ENCODE measurements around the gene RNF17. TPM values are rescaled to one million over a fixed set of nuclear protein-coding genes. Genes with fewer than 3 reads are reported as not detected.

The RNF17 gene
- total and polyA plus RNA-seq, 2 donors (not counting 1 experiment from before 2014, with no cell fraction given), result not detected

DNA sequence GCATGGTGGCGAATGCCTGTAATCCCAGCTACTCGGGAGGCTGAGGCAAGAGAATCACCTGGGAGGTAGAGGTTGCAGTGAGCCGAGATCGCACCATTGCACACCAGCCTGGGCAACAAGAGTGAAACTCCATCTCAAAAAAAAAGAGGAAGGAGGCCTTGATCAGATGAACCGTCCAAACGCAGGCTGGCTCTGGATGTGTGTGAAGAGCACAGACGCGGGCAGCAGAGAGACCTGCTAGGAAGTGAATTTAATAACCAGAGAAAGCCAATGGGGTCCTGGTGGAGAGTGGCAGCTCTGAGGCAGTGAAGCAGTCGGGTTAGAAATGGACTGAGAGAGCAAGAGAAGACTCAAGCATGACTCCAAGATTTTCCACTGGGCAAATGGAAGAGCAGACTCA, 136.5 kb downstream of the RNF17 start:
- H3K79me2 ChIP-seq (ENCODE audit: control insufficient read depth, insufficient read depth, low read length), result no peaks in the 10 kb centered on the region
- no peak overlapping the region for H3K9ac ChIP-seq (ENCODE audit: insufficient read depth, low read length)
- no peak overlapping the region for H3K4me2 ChIP-seq (ENCODE audit: extremely low read depth, insufficient read depth, low read length)
- no peak for DNase-seq (ENCODE audit: low read depth in 2 of 2)
- no peak overlapping the region for H3K27ac ChIP-seq (ENCODE audit: insufficient read depth, low read length)
- no peak overlapping the region for H3K4me3 ChIP-seq (replicated peaks in 1 of 4; ENCODE audit: control extremely low read depth in 1 of 4, insufficient read depth in 1 of 4, low read depth in 3 of 4, low read length in 4 of 4)
- no peaks in the 10 kb centered on the region for H4K20me1 ChIP-seq (ENCODE audit: control insufficient read depth, extremely low read depth, insufficient read depth, low read length)
- no peaks in the 10 kb centered on the region for H3K9me3 ChIP-seq (ENCODE audit: control insufficient read depth, insufficient read depth, low read depth, low read length)
- no peak overlapping the region for H2AFZ ChIP-seq (ENCODE audit: low read length)
- TF ChIP-seq, protein P1, sequence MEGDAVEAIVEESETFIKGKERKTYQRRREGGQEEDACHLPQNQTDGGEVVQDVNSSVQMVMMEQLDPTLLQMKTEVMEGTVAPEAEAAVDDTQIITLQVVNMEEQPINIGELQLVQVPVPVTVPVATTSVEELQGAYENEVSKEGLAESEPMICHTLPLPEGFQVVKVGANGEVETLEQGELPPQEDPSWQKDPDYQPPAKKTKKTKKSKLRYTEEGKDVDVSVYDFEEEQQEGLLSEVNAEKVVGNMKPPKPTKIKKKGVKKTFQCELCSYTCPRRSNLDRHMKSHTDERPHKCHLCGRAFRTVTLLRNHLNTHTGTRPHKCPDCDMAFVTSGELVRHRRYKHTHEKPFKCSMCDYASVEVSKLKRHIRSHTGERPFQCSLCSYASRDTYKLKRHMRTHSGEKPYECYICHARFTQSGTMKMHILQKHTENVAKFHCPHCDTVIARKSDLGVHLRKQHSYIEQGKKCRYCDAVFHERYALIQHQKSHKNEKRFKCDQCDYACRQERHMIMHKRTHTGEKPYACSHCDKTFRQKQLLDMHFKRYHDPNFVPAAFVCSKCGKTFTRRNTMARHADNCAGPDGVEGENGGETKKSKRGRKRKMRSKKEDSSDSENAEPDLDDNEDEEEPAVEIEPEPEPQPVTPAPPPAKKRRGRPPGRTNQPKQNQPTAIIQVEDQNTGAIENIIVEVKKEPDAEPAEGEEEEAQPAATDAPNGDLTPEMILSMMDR (conservative IDR thresholded peaks at IDR 0.05 in 1 of 2, IDR thresholded peaks at IDR 0.05 in 1 of 2; ENCODE audit: low read depth in 1 of 2, low read length in 2 of 2), result no peak
- no peak for TF ChIP-seq EZH2 (IDR thresholded peaks at IDR 0.05; ENCODE audit: low read length, missing control alignments)
- H3K36me3 ChIP-seq (ENCODE audit: control insufficient read depth, insufficient read depth, low read length), result peaks cover 2% of the 10 kb centered on the region
- H3K27me3 ChIP-seq (ENCODE audit: control insufficient read depth, insufficient read depth, low read length), result no peaks in the 10 kb centered on the region
- no peaks in the 10 kb centered on the region for H3K4me1 ChIP-seq (ENCODE audit: control insufficient read depth, extremely low read depth, insufficient read depth, low read length)

DNA sequence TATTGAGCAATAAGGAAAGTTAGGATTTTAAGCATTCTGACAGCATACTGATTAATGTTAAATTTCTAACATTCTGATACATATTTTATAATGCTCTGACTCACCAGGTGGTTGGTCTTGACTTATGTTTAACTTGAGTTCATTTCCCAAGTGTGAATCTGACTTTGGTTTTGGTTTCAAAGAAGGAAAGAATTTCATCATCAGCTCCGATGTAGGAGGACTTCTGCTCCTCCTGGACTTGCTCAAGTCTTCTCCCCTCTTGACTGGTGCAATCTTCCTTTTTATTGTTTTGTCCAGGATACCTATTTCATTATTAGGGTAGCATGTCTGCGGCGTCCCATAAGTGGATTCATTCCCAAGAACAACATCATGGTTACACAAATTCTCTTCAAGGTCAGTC, 141.3 kb downstream of the RNF17 start:
- Histone ChIP-seq H3K9me3 (ENCODE audit: control insufficient read depth, insufficient read depth, low read depth, low read length) (no peaks in the 10 kb centered on the region), H3K36me3 (ENCODE audit: control insufficient read depth, insufficient read depth, low read length) (peaks cover 2% of the 10 kb centered on the region), H3K27me3 (ENCODE audit: control insufficient read depth, insufficient read depth, low read length) (no peaks in the 10 kb centered on the region), H3K79me2 (ENCODE audit: control insufficient read depth, insufficient read depth, low read length) (no peaks in the 10 kb centered on the region), H3K4me3 (replicated peaks in 1 of 4; ENCODE audit: control extremely low read depth in 1 of 4, insufficient read depth in 1 of 4, low read depth in 3 of 4, low read length in 4 of 4) (no peak overlapping the region), H2AFZ (ENCODE audit: low read length) (no peak overlapping the region), H3K9ac (ENCODE audit: insufficient read depth, low read length) (no peak overlapping the region), H3K27ac (ENCODE audit: insufficient read depth, low read length) (no peak overlapping the region), H3K4me2 (ENCODE audit: extremely low read depth, insufficient read depth, low read length) (no peak overlapping the region), H4K20me1 (ENCODE audit: control insufficient read depth, extremely low read depth, insufficient read depth, low read length) (no peaks in the 10 kb centered on the region), H3K4me1 (ENCODE audit: control insufficient read depth, extremely low read depth, insufficient read depth, low read length) (no peaks in the 10 kb centered on the region)
- peak; percentile 16 to 22 for DNase-seq (ENCODE audit: low read depth in 2 of 2)
- TF ChIP-seq, protein P1 (conservative IDR thresholded peaks at IDR 0.05 in 1 of 2, IDR thresholded peaks at IDR 0.05 in 1 of 2; ENCODE audit: low read depth in 1 of 2, low read length in 2 of 2), result no peak
- TF ChIP-seq EZH2 (IDR thresholded peaks at IDR 0.05; ENCODE audit: low read length, missing control alignments), result no peak

DNA sequence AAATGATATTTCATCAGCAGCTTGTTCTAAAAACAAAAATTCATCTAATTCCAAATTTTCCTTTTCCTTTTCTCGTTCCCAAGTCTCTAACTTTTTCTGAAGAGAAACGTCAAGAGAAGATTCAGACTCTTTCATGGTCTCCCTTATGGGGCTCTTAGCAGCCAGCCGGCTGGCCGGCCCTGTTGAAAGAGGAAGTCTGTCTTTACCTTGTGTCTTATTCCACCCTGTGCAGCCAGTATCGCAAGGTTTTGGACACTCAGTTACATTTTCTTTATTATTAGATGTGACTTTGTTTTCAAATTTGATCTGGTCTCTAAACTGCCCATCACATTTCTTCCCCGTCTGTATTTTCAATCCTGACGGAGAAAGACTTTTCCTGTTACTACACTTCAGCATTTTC, 142.3 kb downstream of the RNF17 start:
- Histone ChIP-seq H3K4me3 (replicated peaks in 1 of 4; ENCODE audit: control extremely low read depth in 1 of 4, insufficient read depth in 1 of 4, low read depth in 3 of 4, low read length in 4 of 4) (no peak overlapping the region), H3K27ac (ENCODE audit: insufficient read depth, low read length) (no peak overlapping the region), H3K9me3 (ENCODE audit: control insufficient read depth, insufficient read depth, low read depth, low read length) (no peaks in the 10 kb centered on the region), H3K4me2 (ENCODE audit: extremely low read depth, insufficient read depth, low read length) (no peak overlapping the region), H4K20me1 (ENCODE audit: control insufficient read depth, extremely low read depth, insufficient read depth, low read length) (no peaks in the 10 kb centered on the region), H2AFZ (ENCODE audit: low read length) (no peak overlapping the region), H3K79me2 (ENCODE audit: control insufficient read depth, insufficient read depth, low read length) (no peaks in the 10 kb centered on the region), H3K4me1 (ENCODE audit: control insufficient read depth, extremely low read depth, insufficient read depth, low read length) (peaks cover 2% of the 10 kb centered on the region), H3K9ac (ENCODE audit: insufficient read depth, low read length) (no peak overlapping the region), H3K36me3 (ENCODE audit: control insufficient read depth, insufficient read depth, low read length) (peaks cover 2% of the 10 kb centered on the region), H3K27me3 (ENCODE audit: control insufficient read depth, insufficient read depth, low read length) (no peaks in the 10 kb centered on the region)
- no peak for TF ChIP-seq EZH2 (IDR thresholded peaks at IDR 0.05; ENCODE audit: low read length, missing control alignments)
- TF ChIP-seq, protein P1 (conservative IDR thresholded peaks at IDR 0.05 in 1 of 2, IDR thresholded peaks at IDR 0.05 in 1 of 2; ENCODE audit: low read depth in 1 of 2, low read length in 2 of 2), result no peak
- no peak for DNase-seq (ENCODE audit: low read depth in 2 of 2)
